BLaER1 (cell line): ENCODE results near the gene ATXN7L3.

Experiments
- H3K27ac ChIP-seq: shearing (Covaris generic); formaldehyde crosslinking; 2 replicates; pipeline ENCODE4 v1.8.1; 2022
- H3K27me3 ChIP-seq: shearing (Covaris generic); formaldehyde crosslinking; 2 replicates; pipeline ENCODE4 v1.8.1; 2022
- H3K36me3 ChIP-seq: shearing (Covaris generic); formaldehyde crosslinking; 2 replicates; pipeline ENCODE4 v1.8.1; 2022
- H3K4me1 ChIP-seq: shearing (Covaris generic); formaldehyde crosslinking; 2 replicates; pipeline ENCODE4 v1.8.1; 2022
- H3K4me2 ChIP-seq: shearing (Covaris generic); formaldehyde crosslinking; 2 replicates; pipeline ENCODE4 v1.8.1; 2022
- H3K4me3 ChIP-seq: shearing (Covaris generic); formaldehyde crosslinking; 2 replicates; pipeline ENCODE4 v1.8.1; 2022
- H3K9ac ChIP-seq: shearing (Covaris generic); formaldehyde crosslinking; 2 replicates; pipeline ENCODE4 v1.8.1; 2022
- H3K9me3 ChIP-seq: shearing (Covaris generic); formaldehyde crosslinking; 2 replicates; pipeline ENCODE4 v1.8.1; 2022
- H4K20me1 ChIP-seq: shearing (Covaris generic); formaldehyde crosslinking; 2 replicates; pipeline ENCODE4 v1.8.1; 2022
- Cebpa-rat ChIP-seq: shearing (Covaris generic); IDR thresholded peaks from 2 replicates; pipeline ENCODE4 v1.8.1; 2022

ATXN7L3 gene

GRCh38 chr17:44178133-44178532 lies 21.6 kb downstream of the ATXN7L3 start:
- Histone ChIP-seq H4K20me1 (peaks cover 24% of the 10 kb centered on the region), H3K9ac (no peak overlapping the region), H3K4me1 (no peaks in the 10 kb centered on the region), H3K36me3 (peaks cover 77% of the 10 kb centered on the region), H3K4me3 (no peak overlapping the region), H3K27me3 (no peaks in the 10 kb centered on the region), H3K4me2 (no peak overlapping the region), H3K9me3 (no peaks in the 10 kb centered on the region), H3K27ac (no peak overlapping the region)
- no peak for TF ChIP-seq Cebpa-rat

- no peak for TF ChIP-seq Cebpa-rat
- H3K4me3 ChIP-seq = no peak overlapping the region
- no peak overlapping the region for H3K9ac ChIP-seq
- no peak overlapping the region for H3K27ac ChIP-seq
- peaks cover 20% of the 10 kb centered on the region for H4K20me1 ChIP-seq
- no peaks in the 10 kb centered on the region for H3K4me1 ChIP-seq
- H3K36me3 ChIP-seq = peaks cover 72% of the 10 kb centered on the region
- no peaks in the 10 kb centered on the region for H3K27me3 ChIP-seq
- H3K4me2 ChIP-seq = no peak overlapping the region
- H3K9me3 ChIP-seq = no peaks in the 10 kb centered on the region
Observed at GRCh38 chr17:44177640-44178039, 22.0 kb downstream of the ATXN7L3 start.

GRCh38 chr17:44176671-44177501 lies 22.8 kb downstream of the ATXN7L3 start:
- H3K27me3 ChIP-seq = no peaks in the 10 kb centered on the region

GRCh38 chr17:44176257-44176656 lies 23.4 kb downstream of the ATXN7L3 start:
- Histone ChIP-seq H3K36me3 (peaks cover 66% of the 10 kb centered on the region), H3K27me3 (no peaks in the 10 kb centered on the region), H3K9me3 (no peaks in the 10 kb centered on the region), H3K4me1 (peaks cover 12% of the 10 kb centered on the region), H4K20me1 (peaks cover 10% of the 10 kb centered on the region; the same call in 1 of the 2 replicates), H3K4me2 (no peak overlapping the region), H3K27ac (no peak overlapping the region), H3K4me3 (no peak overlapping the region), H3K9ac (no peak overlapping the region)
- TF ChIP-seq Cebpa-rat = no peak

More at GRCh38 chr17:44176671-44177501, 22.8 kb downstream of the ATXN7L3 start:
- TF ChIP-seq Cebpa-rat = no peak
- Histone ChIP-seq H3K4me3 (no peak overlapping the region), H3K36me3 (peaks cover 71% of the 10 kb centered on the region), H3K9me3 (no peaks in the 10 kb centered on the region), H3K9ac (no peak overlapping the region), H3K27ac (no peak overlapping the region), H3K4me1 (peaks cover 5% of the 10 kb centered on the region), H3K4me2 (no peak overlapping the region), H4K20me1 (peaks cover 14% of the 10 kb centered on the region)

GRCh38 chr17:44174427-44174826 lies 25.3 kb downstream of the ATXN7L3 start:
- no peak overlapping the region for H3K27ac ChIP-seq
- H3K4me1 ChIP-seq = peaks cover 30% of the 10 kb centered on the region
- no peak overlapping the region for H3K4me3 ChIP-seq
- no peak for TF ChIP-seq Cebpa-rat
- peaks cover 64% of the 10 kb centered on the region for H3K36me3 ChIP-seq
- no peaks in the 10 kb centered on the region for H3K9me3 ChIP-seq
- H3K27me3 ChIP-seq = no peaks in the 10 kb centered on the region
- no peak overlapping the region for H3K9ac ChIP-seq
- no peak overlapping the region for H3K4me2 ChIP-seq
- H4K20me1 ChIP-seq = peaks cover 10% of the 10 kb centered on the region; the same call in 1 of the 2 replicates

- no peaks in the 10 kb centered on the region for H3K9me3 ChIP-seq
- H3K27me3 ChIP-seq = no peaks in the 10 kb centered on the region
- TF ChIP-seq Cebpa-rat = no peak
- H4K20me1 ChIP-seq = peaks cover 4% of the 10 kb centered on the region; the same call in 1 of the 2 replicates
- H3K4me1 ChIP-seq = peaks cover 50% of the 10 kb centered on the region
- H3K4me3 ChIP-seq = no peak overlapping the region
- no peak overlapping the region for H3K4me2 ChIP-seq
- H3K36me3 ChIP-seq = peaks cover 43% of the 10 kb centered on the region
- 0 out of 2 replicates have a peak overlapping the region, but pooled peaks have one; percentile 5 for H3K9ac ChIP-seq
- H3K27ac ChIP-seq = no peak overlapping the region
Observed at GRCh38 chr17:44171931-44172455, 27.7 kb downstream of the ATXN7L3 start.

- Histone ChIP-seq H3K36me3 (peaks cover 33% of the 10 kb centered on the region), H3K27me3 (no peaks in the 10 kb centered on the region), H3K4me2 (peak within 1 kb of the TSS; percentile 82), H3K27ac (peak within 1 kb of the TSS; percentile 81), H3K9me3 (no peaks in the 10 kb centered on the region), H3K4me1 (peaks cover 50% of the 10 kb centered on the region), H3K4me3 (peak within 1 kb of the TSS; percentile 15; the same call in 1 of the 2 replicates), H3K9ac (peak within 1 kb of the TSS; percentile 70), H4K20me1 (no peaks in the 10 kb centered on the region)
- TF ChIP-seq Cebpa-rat = no peak
Observed at GRCh38 chr17:44170499-44171201, 29.0 kb downstream of the ATXN7L3 start, which contains the start of gene ASB16. ASB16 (plus strand) TSS chr17:44170704; CDS start chr17:44170790, 86 bp downstream.

GRCh38 chr17:44170135-44170498 lies 29.6 kb downstream of the ATXN7L3 start:
- Histone ChIP-seq H3K9me3 (no peaks in the 10 kb centered on the region), H3K27me3 (no peaks in the 10 kb centered on the region), H3K4me1 (peaks cover 50% of the 10 kb centered on the region), H3K36me3 (peaks cover 28% of the 10 kb centered on the region), H4K20me1 (no peaks in the 10 kb centered on the region), H3K4me2 (peak overlapping the region; percentile 82), H3K27ac (peak overlapping the region; percentile 81), H3K9ac (peak overlapping the region; percentile 70), H3K4me3 (peak overlapping the region; percentile 15; the same call in 1 of the 2 replicates)
- TF ChIP-seq Cebpa-rat = no peak

- Histone ChIP-seq H4K20me1 (no peaks in the 10 kb centered on the region), H3K4me3 (no peak overlapping the region)
Observed at GRCh38 chr17:44167181-44167861, 32.4 kb downstream of the ATXN7L3 start.

More at GRCh38 chr17:44167181-44167861, 32.4 kb downstream of the ATXN7L3 start:
- Histone ChIP-seq H3K4me2 (no peak overlapping the region), H3K36me3 (peaks cover 27% of the 10 kb centered on the region), H3K9me3 (no peaks in the 10 kb centered on the region), H3K4me1 (peaks cover 50% of the 10 kb centered on the region), H3K27me3 (no peaks in the 10 kb centered on the region), H3K9ac (0 out of 2 replicates have a peak overlapping the region, but pooled peaks have one; percentile 17), H3K27ac (0 out of 2 replicates have a peak overlapping the region, but pooled peaks have one; percentile 18)
- no peak for TF ChIP-seq Cebpa-rat
